GM12892 (cell line): Measurements from ENCODE around the gene SULT1C3. TPM values are rescaled to one million over a fixed set of nuclear protein-coding genes. Genes with fewer than 3 reads are reported as not detected.
A peak's percentile ranks its signal among the peaks of the same experiment; 100 is the strongest.

Source experiments
- DNase-seq: peaks from one replicate; pipeline ENCODE4 v3.0.0; 2011; ENCODE audit not compliant: insufficient read length
- FAIRE-seq: peaks from 2 replicates; lab custom pipeline; 2011; peaks lifted over from hg19 to GRCh38; lab: Jason Lieb, UNC
- POLR2A ChIP-seq: IDR thresholded peaks from 2 replicates; pipeline ENCODE4 v1.6.1; 2011; ENCODE audit warnings: low read depth, low read length, control low read depth
- POLR2AphosphoS5 ChIP-seq: IDR thresholded peaks from 2 replicates; pipeline ENCODE4 v1.6.1; 2011; ENCODE audit warnings: low read depth, low read length, control low read depth
- TAF1 ChIP-seq: IDR thresholded peaks from 2 replicates; pipeline ENCODE4 v1.6.1; 2011; ENCODE audit warnings: low read depth, mild to moderate bottlenecking, control low read depth, low read length, borderline replicate concordance
- polyA plus RNA-seq: library from polyadenylated mRNA; unstranded; fragments of >200 nt; gene quantifications from one replicate; pipeline ENCODE4 v1.2.1, GENCODE V29; 2012; ENCODE audit warnings: missing spikeins, inconsistent platforms; ENCODE audit not compliant: missing spikeins

The SULT1C3 gene
- polyA plus RNA-seq = not detected

- no peak for TF ChIP-seq TAF1
- TF ChIP-seq POLR2A = no peak
- no peak for TF ChIP-seq POLR2AphosphoS5
- FAIRE-seq (no peak), DNase-seq (no peak)
These were observed at the start of gene SULT1C3 for GRCh38 chr2:108239786-108240185. Gene SULT1C3 (plus strand): TSS chr2:108239968. CDS start chr2:108247195, 7,227 bp downstream.

GRCh38 chr2:108193251-108193650, 46.5 kb upstream of the SULT1C3 start:
- TF ChIP-seq POLR2AphosphoS5 (no peak), TAF1 (no peak), POLR2A (no peak)
- no peak for FAIRE-seq
- no peak for DNase-seq

GRCh38 chr2:108194409-108195132, 45.2 kb upstream of the SULT1C3 start:
- FAIRE-seq (peak; percentile 36), DNase-seq (no peak)
- TF ChIP-seq POLR2AphosphoS5 = no peak
- TF ChIP-seq TAF1 = no peak
- TF ChIP-seq POLR2A = no peak

GRCh38 chr2:108195133-108195439, 44.7 kb upstream of the SULT1C3 start:
- TF ChIP-seq POLR2AphosphoS5 (no peak), TAF1 (no peak), POLR2A (no peak)
- FAIRE-seq = no peak

GRCh38 chr2:108199726-108200125, 40.0 kb upstream of the SULT1C3 start:
- no peak for FAIRE-seq
- DNase-seq = no peak
- TF ChIP-seq POLR2A (no peak), POLR2AphosphoS5 (no peak), TAF1 (no peak)

More at GRCh38 chr2:108195133-108195439, 44.7 kb upstream of the SULT1C3 start:
- DNase-seq = no peak

GRCh38 chr2:108200569-108200968, 39.2 kb upstream of the SULT1C3 start:
- DNase-seq (no peak), FAIRE-seq (no peak)
- TF ChIP-seq POLR2A = no peak
- no peak for TF ChIP-seq TAF1
- TF ChIP-seq POLR2AphosphoS5 = no peak

GRCh38 chr2:108212671-108213070, 27.1 kb upstream of the SULT1C3 start:
- FAIRE-seq (no peak), DNase-seq (no peak)
- TF ChIP-seq TAF1 (no peak), POLR2A (no peak), POLR2AphosphoS5 (no peak)

GRCh38 chr2:108215794-108216211, 24.0 kb upstream of the SULT1C3 start:
- DNase-seq = no peak
- FAIRE-seq = peak; percentile 65
- TF ChIP-seq TAF1 (no peak), POLR2A (no peak), POLR2AphosphoS5 (no peak)

- DNase-seq = no peak
- FAIRE-seq = no peak
- no peak for TF ChIP-seq TAF1
- TF ChIP-seq POLR2AphosphoS5 = no peak
- no peak for TF ChIP-seq POLR2A
These were observed 22.6 kb upstream of the SULT1C3 start for GRCh38 chr2:108217211-108217610.

GRCh38 chr2:108219688-108220087, 20.1 kb upstream of the SULT1C3 start:
- FAIRE-seq = no peak

GRCh38 chr2:108220191-108220590, 19.6 kb upstream of the SULT1C3 start:
- no peak for TF ChIP-seq TAF1
- TF ChIP-seq POLR2AphosphoS5 = no peak
- TF ChIP-seq POLR2A = no peak
- no peak for FAIRE-seq
- no peak for DNase-seq

More at GRCh38 chr2:108219688-108220087, 20.1 kb upstream of the SULT1C3 start:
- DNase-seq = no peak
- TF ChIP-seq POLR2AphosphoS5 = no peak
- TF ChIP-seq POLR2A = no peak
- no peak for TF ChIP-seq TAF1

- DNase-seq (no peak), FAIRE-seq (no peak)
- TF ChIP-seq POLR2A (no peak), TAF1 (no peak), POLR2AphosphoS5 (no peak)
These were observed 18.7 kb upstream of the SULT1C3 start for GRCh38 chr2:108220942-108221541.
